H4 (cell line): ENCODE measurements around the gene SKA2. TPM values are rescaled to one million over a fixed set of nuclear protein-coding genes. Genes with fewer than 3 reads are reported as not detected.
"Not testable (repeated sequence)": the region's sequence is repeated elsewhere in the genome, so short reads cannot be mapped to it uniquely, and the experiment has no call there.

Experiments used
- DNase-seq: peaks from one replicate; pipeline ENCODE4 v3.0.0-alpha.2; 2015; ENCODE audit warnings: low spot score
- total RNA-seq: library from RNA; depleted of rRNA; stranded (reverse); fragments of >200 nt; shearing (Covaris generic); gene quantifications from 2 replicates; pipeline ENCODE4 v1.2.3, GENCODE V29; 2014; rRNA removed

SKA2 gene
- total RNA-seq, 1 experiment from 2014 or later = 153 TPM

DNA sequence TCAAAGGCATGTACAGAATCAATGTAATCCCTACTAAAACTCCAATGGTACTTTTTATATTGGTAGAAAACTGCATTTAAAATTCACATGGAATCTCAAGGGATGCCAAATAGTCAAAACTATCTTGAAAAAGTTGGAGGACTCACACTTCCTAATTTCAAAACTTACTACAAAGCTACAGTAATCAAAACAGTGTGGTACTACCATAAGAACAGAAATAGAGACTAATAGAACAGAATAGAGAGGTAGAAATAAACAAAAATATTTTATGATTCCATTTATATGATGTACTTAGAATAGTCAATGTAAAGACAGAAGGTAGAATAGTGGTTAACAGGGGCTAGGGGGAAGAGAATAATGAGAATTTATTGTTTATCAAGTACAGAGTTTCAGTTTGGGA lies 57.1 kb downstream of the SKA2 start:
- no peak for DNase-seq

- no peak for DNase-seq
These were observed 60.0 kb downstream of the SKA2 start for GRCh38 chr17:59094861-59095530.

DNA sequence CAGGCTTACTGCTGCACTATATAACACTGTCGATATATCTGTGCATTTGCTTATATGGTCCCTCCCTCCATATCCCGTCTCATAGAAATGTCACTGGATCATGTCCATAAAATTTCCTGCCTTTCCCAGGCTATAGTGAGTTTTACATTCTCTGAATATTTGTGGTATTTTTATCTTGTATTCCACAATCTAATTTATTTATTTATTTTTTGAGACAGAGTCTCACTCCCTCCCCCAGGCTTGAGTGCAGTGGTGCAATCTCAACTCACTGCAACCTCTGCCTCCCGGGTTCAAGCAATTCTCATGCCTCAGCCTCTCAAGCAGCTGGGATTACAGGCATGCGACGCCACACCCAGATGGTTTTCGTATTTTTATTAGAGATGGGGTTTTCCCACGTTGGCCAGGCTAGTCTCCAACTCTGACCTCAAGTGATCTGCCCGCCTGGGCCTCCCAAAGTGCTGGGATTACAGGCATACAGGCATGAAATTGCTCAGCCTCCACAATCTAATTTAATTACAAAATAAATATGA lies 61.2 kb downstream of the SKA2 start:
- DNase-seq = peak; percentile 87

- DNase-seq = no peak
These were observed 61.8 kb downstream of the SKA2 start for GRCh38 chr17:59093145-59093701.

DNA sequence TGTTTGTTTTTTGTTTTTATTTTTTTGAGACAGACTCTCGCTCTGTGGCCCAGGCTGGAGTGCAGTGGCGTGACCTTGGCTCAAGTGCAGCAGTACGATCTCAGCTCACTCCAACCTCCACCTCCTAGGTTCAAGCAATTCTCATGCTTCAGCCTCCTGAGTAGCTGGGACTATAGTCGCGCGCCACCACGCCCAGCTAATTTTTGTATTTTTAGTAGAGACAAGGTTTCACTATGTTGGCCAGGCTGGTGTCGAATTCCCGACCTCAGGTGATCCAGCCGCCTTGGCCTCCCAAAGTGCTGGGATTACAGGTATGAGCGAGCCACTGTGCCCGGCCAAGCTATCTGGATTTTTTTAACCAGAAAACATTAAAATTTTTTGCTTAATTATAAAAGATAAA lies 64.4 kb downstream of the SKA2 start:
- not testable (repeated sequence) for DNase-seq

DNA sequence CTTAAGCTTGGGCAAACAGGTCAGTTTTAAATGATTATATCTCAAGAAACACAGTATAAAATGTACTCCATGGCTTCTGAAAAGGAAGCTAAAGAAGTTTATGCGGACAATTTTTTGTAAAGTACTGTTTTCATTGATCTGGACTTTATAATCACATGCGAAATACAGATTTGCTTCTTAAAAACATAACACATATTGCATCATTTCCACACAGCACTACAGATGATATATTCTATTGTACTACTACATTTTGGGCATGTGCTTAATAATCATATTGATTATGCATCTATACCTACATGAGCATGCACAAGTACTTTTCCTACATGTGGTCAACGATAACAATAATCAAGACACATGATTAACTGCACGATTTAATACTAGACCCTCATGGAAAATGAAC lies 70.8 kb downstream of the SKA2 start:
- DNase-seq = no peak

- no peak for DNase-seq
These were observed 80.5 kb downstream of the SKA2 start for GRCh38 chr17:59074494-59074893.

- no peak for DNase-seq
These were observed 81.0 kb downstream of the SKA2 start for GRCh38 chr17:59073972-59074371.

- no peak for DNase-seq
These were observed 85.1 kb downstream of the SKA2 start for GRCh38 chr17:59069856-59070255.

DNA sequence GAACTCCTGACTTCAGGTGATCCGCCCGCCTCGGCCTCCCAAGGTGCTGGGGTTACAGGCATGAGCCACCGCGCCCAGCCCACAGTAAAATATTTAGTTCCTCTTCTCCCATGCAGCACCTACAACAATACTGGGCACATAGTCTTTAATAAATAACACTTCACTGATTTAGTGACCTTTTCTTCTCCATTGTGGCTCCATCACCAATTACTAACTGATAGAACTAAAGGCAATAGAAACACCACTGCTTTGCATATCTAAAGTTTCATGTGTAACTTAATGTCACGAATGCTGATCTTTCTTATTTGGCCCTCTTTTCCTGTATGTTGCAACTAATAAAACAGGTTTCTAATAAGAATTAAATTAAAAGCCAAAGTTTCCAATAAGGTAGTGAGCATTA lies 87.2 kb downstream of the SKA2 start:
- no peak for DNase-seq

- DNase-seq = no peak
These were observed 87.6 kb downstream of the SKA2 start for GRCh38 chr17:59067340-59067739.

- no peak for DNase-seq
These were observed 92.5 kb downstream of the SKA2 start for GRCh38 chr17:59062509-59062908.

Other genes starting within 250 kb of the SKA2 start
- 29.0 and 35.7 TPM in 2 replicates for gene TRIM37, start 48.3 kb downstream of the SKA2 start, total RNA-seq
- 13.0 and 14.7 TPM in 2 replicates for gene PRR11, start 560 bp upstream of the SKA2 start, total RNA-seq
- 21.8 and 23.5 TPM in 2 replicates for gene SMG8, start 54.8 kb upstream of the SKA2 start, total RNA-seq
- gene GDPD1, start 65.3 kb upstream of the SKA2 start, total RNA-seq = 3.7 and 7.4 TPM in 2 replicates
- 0.86 and 1.9 TPM in 2 replicates for gene YPEL2, start 176.5 kb upstream of the SKA2 start, total RNA-seq